ENCODE data around the gene STYXL1. TPM values are rescaled to one million over a fixed set of nuclear protein-coding genes. Genes with fewer than 3 reads are reported as not detected.

STYXL1 gene
- total RNA-seq, 1 experiment from 2014 or later, result 52.5 TPM

GRCh38 chr7:75992083-75992755 lies 55.6 kb downstream of the STYXL1 start:
- DNase-seq (ENCODE audit: low read depth), result no peak

- no peak for DNase-seq (ENCODE audit: low read depth)
These were observed 56.2 kb downstream of the STYXL1 start for GRCh38 chr7:75991531-75992082.

GRCh38 chr7:75989500-75990388 lies 58.1 kb downstream of the STYXL1 start:
- DNase-seq (ENCODE audit: low read depth), result no peak

DNA sequence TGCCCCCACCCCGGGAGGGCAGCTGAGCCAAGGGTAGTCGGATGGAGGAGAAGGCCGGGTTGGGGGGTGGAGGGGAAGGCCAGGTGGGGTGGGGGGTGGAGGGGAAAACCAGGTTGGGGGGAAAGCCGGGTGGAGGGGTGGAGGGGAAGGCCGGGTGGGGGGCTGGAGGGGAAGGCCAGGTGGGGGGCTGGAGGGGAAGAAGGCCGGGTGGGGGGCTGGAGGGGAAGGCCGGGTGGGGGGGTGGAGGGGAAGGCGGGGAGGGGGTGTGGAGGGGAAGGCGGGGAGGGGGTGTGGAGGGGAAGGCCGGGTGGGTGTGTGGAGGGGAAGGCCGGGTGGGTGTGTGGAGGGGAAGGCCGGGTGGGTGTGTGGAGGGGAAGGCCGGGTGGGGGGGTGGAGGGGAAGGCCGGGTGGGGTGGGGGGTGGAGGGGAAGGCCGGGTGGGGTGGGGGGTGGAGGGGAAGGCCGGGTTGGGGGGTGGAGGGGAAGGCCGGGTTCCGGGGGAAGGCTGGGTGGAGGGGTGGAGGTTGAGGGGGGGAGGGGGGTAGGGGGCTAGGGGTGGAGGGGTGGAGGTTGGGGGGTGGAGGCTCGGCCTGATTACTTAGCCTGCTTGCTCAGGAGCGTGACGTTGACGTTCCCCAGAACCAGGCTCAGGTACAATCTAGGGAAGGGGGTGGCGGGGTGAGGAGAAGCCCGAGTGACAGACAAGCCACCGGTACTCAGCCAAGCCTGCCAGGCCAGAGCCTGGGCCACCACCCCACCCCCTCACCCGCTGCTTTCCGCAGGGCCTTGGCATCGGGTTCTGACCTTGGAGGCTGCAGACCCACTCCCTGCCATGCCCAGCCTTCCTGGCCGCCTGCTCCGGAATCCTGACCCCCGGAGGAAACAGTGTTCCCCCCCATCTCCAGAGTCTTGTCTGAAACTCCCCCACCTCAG lies 59.0 kb downstream of the STYXL1 start:
- no peak for DNase-seq (ENCODE audit: low read depth)

DNA sequence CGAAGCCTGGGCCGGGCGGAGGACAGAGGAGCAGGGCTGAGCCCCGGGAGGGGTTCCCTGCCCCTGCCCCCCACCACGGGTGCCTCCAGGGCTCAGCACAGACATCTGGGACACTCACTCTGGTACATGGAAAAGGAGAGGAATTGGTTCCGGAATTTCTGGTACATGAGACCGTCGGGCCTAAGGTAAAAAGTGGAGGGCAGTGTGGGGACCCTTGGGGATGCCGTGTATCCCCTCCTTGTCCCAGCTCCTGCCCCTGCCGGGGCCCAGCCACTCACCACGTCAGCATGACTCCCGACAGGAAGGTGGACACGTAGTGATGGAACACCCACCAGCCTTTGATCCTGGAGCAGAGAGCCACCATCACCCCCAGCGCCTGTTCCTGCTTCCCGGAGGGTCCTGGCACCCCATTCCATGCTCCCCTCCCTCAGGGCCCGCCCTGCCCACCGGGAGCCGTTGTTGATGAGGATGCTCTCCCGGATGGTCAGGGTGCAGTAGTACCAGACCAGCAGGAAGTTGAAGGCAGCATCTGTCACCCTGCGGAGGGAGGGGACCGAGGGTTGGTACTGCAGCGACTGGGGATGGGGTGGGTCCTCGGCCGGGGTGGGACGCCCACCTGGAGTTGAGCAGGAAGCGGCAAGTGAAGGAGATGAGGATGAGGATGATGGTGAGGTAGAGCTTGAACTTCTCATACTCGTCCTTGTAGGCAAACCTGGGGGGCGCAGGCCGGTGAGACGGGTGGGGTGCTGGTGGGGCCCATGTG lies 59.8 kb downstream of the STYXL1 start:
- no peak for DNase-seq (ENCODE audit: low read depth)

DNA sequence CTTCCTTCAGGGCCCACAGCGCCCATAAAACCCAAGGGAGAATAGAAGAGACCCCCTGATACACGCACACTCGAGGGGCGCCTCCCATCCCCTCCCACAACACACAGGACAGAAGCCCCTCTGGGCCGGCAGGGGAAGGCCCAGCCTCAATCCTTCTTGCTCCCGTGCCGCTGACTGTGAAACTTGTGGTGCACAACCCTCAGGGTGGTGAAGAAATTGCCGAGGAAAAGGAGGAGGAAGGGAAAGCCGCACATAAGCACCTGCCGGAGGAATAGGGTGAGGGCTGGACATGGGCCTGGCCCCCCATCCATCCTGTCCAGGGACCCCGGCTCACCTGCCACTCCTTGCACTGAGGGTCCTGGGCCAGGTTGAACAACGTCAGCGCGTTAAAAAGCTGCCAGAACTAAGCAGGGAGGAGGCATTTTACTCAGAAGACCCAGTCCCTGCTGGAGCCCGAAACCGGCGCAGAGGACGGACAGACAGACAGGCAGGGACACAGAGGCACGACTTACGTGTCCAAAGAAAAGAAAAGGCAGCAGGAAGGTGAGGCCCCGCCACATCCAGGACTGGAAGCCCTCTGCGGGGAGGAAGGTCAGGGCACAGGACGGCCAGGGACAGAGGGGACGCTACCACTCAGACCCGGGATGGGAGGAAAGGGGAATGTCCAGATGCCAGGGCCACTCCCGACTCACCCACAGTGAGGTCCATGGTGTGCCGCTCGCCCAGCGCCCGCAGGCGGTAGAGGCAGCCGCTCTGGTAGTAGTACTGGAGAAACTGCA lies 60.6 kb downstream of the STYXL1 start:
- no peak for DNase-seq (ENCODE audit: low read depth)

DNA sequence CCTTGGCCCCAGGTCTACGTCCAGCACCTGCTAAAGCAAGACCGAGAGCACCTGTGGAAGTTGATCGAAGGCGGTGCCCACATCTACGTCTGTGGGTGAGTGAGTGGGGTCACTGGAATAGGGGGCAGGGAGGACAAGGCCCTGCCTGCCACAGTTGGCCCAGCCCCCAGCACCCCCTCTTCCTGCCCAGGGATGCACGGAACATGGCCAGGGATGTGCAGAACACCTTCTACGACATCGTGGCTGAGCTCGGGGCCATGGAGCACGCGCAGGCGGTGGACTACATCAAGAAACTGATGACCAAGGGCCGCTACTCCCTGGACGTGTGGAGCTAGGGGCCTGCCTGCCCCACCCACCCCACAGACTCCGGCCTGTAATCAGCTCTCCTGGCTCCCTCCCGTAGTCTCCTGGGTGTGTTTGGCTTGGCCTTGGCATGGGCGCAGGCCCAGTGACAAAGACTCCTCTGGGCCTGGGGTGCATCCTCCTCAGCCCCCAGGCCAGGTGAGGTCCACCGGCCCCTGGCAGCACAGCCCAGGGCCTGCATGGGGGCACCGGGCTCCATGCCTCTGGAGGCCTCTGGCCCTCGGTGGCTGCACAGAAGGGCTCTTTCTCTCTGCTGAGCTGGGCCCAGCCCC lies 61.5 kb downstream of the STYXL1 start:
- no peak for DNase-seq (ENCODE audit: low read depth)

GRCh38 chr7:75985518-75986146 lies 62.2 kb downstream of the STYXL1 start:
- DNase-seq (ENCODE audit: low read depth), result no peak

DNA sequence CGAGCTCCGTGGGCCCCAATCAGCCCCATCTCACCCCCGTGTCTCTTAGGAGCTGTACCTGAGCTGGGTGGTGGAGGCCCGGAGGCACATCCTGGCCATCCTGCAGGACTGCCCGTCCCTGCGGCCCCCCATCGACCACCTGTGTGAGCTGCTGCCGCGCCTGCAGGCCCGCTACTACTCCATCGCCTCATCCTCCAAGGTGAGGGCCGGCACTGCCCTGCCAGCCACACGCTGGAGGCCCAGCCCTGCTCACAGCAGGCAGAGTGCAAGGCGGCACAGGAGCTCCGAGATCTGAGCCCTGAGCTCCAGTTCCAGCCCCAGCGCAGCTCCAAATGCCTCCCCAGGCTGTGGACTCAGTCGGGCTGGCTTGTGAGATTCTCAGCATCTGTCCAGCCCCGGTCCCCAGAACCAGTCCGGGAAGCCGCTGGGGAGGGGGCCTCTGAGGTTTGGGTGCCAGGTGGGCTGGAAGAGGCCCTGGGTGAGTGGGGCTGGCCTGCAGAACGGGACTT lies 62.7 kb downstream of the STYXL1 start:
- DNase-seq (ENCODE audit: low read depth), result no peak

DNA sequence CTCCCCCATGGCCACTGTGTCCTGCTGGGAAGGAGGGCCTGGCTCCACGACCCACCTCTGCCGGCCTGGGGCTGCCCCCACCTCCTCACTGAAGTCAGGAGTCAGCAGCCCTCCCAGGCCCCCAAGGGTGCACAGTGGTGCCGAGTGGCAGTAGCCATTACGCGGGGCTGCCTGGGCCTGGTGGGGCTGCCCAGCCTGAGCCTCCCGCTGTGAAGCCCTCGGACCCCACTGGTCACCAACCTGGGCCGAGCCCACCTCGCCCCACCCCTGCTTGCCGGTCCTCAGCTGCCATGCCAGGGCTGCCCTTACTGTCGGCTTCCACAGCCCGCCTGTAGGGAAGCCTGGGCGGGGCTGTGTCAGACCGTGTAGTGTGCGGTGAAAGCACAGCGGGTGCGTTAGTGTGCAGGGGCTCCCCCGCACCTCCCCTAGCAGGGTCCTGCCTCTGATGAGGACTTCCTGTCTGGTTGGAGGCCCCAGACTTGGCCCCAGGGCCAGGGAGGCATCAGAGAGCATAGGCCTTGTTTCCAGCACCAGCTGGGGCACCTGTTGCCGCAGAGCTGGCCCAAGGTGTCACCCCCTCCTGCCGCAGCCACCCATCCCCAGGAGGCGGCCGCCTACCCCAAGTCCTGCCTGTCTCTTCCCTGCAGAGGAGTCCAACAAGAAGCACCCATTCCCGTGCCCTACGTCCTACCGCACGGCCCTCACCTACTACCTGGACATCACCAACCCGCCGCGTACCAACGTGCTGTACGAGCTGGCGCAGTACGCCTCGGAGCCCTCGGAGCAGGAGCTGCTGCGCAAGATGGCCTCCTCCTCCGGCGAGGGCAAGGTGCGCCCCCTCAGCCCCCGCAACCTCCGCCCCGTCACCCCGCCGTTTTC lies 63.4 kb downstream of the STYXL1 start:
- no peak for DNase-seq (ENCODE audit: low read depth)

GRCh38 chr7:75983471-75984129 lies 64.2 kb downstream of the STYXL1 start:
- DNase-seq (ENCODE audit: low read depth), result no peak

GRCh38 chr7:75982306-75983064 lies 65.3 kb downstream of the STYXL1 start:
- no peak for DNase-seq (ENCODE audit: low read depth)

DNA sequence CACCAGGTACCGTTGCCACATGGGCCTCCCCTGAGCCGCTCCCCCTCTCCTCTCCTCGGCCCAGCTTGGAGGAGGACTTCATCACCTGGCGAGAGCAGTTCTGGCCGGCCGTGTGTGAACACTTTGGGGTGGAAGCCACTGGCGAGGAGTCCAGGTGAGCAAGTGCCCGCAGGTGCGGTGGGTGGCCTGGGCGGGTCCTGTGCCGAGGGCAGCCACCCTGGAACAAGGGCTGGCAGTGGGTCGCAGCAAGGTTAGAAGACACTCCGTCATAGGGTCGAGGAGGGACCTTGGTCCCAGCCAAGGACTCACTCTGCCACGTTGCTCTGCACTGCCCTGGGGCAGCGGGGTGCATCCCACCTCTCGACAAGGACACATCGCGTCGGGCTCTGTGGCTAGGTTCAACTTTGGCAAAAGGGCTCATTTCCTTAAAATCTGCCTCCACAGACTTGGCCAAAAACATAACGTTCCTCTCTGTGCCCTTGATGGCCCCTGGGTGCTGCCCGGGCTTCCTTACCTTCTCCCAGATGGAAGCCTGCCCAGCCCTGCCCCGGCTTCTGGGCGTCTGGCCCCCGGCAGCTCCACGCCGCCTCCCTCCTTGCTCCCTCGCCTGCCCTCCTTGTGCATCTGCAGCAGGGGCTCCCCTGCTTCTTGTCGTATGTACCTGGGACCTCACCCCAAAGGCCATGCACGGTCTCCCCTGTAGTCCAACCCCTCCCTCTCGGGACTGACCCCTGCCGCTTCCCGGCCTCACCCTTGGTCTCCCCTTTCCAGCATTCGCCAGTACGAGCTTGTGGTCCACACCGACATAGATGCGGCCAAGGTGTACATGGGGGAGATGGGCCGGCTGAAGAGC lies 66.1 kb downstream of the STYXL1 start:
- no peak for DNase-seq (ENCODE audit: low read depth)

DNA sequence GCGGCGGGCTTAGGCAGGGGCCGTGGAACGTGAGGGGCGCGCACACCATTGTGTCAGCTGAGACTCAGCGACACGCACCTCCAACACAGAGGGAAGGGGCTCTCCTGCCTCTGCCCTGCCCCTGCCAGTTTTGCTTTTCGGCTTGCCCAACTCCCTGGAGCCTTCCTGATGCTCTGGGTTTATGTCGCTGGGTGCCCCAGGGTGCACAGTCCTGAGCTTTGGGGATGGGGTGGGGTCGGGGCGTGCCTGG lies 66.7 kb downstream of the STYXL1 start:
- no peak for DNase-seq (ENCODE audit: low read depth)

DNA sequence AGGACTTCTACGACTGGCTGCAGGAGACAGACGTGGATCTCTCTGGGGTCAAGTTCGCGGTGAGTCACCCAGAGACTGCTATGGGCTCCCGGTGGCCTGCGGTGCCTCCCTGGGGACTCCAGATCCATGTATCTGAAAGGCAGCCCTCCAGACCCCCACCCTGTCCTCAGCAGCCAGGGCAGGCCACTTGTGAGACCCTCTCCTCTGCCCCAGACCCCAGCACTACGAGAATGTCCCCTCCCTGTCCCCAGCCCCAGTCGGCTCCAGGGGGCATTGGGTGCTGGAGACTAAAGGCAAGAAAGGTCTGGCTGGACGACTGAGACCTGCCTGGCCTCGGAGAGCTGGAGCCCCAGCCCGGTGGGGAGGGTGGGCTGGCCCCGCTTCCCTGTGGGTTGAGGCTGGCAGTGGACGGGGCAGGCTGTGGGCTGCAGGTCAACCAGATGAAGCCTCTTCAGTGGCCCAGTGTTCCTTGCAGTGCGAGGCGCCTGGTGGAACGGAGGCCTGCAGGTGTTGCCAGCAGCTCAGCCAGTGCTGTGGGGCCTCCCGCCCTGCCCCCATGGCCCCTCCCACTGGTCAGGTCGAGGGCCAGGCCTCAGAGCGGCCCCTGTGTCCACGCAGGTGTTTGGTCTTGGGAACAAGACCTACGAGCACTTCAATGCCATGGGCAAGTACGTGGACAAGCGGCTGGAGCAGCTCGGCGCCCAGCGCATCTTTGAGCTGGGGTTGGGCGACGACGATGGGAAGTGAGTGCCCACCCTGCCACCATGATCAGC lies 67.2 kb downstream of the STYXL1 start:
- DNase-seq (ENCODE audit: low read depth), result no peak
